ENCODE measurements around the gene VILL.
A peak's percentile ranks its signal among the peaks of the same experiment; 100 is the strongest.
"Not testable (repeated sequence)": the region's sequence is repeated elsewhere in the genome, so short reads cannot be mapped to it uniquely, and the experiment has no call there.

VILL gene

GRCh38 chr3:38018296-38019266 is 28.0 kb downstream of the VILL start:
- no peak for ATAC-seq

GRCh38 chr3:38019658-38020341 is 29.2 kb downstream of the VILL start:
- ATAC-seq = no peak

GRCh38 chr3:38020342-38020726 is 29.7 kb downstream of the VILL start:
- no peak for ATAC-seq

- ATAC-seq = no peak
Measured at GRCh38 chr3:38021196-38021595, 30.6 kb downstream of the VILL start.

- no peak for ATAC-seq
Measured at GRCh38 chr3:38022301-38022700, 31.7 kb downstream of the VILL start.

GRCh38 chr3:38022896-38023709 is 32.5 kb downstream of the VILL start:
- ATAC-seq = peak; percentile 5 to 6

- ATAC-seq = no peak
Measured at GRCh38 chr3:38026856-38027255, 36.3 kb downstream of the VILL start.

- ATAC-seq = no peak
Measured at GRCh38 chr3:38027466-38028465, 37.2 kb downstream of the VILL start.

- no peak for ATAC-seq
Measured at GRCh38 chr3:38028621-38029361, 38.2 kb downstream of the VILL start.

- no peak for ATAC-seq
Measured at GRCh38 chr3:38029400-38030125, 39.0 kb downstream of the VILL start, which contains the start of gene PLCD1. PLCD1 (minus strand) TSS chr3:38029642; CDS start chr3:38029539, 103 bp downstream.

- no peak for ATAC-seq
Measured at GRCh38 chr3:38030126-38031021, 39.8 kb downstream of the VILL start.

GRCh38 chr3:38031022-38031994 is 40.7 kb downstream of the VILL start:
- peak; percentile 86 to 88 for ATAC-seq

GRCh38 chr3:38032328-38032865 is 41.8 kb downstream of the VILL start:
- no peak for ATAC-seq

- not testable (repeated sequence) for ATAC-seq
Measured at GRCh38 chr3:38033586-38033985, 43.0 kb downstream of the VILL start.

GRCh38 chr3:38034335-38034734 is 43.7 kb downstream of the VILL start:
- ATAC-seq = not testable (repeated sequence)

GRCh38 chr3:38036286-38036685 is 45.7 kb downstream of the VILL start:
- ATAC-seq = no peak

GRCh38 chr3:38036906-38037305 is 46.3 kb downstream of the VILL start:
- no peak for ATAC-seq

Measured in activated CD4-positive, CD25-positive, alpha-beta regulatory T cell treated with anti-CD3 and anti-CD28 coated beads, Interleukin-2, amount 50 U/mL, for 24 hours (primary cell).